Smooth muscle cell of the brain vasculature (primary cell): ENCODE data around the gene TRNP1.
A peak's percentile ranks its signal among the peaks of the same experiment; 100 is the strongest.

Experiments
- DNase-seq: peaks from one replicate; pipeline ENCODE4 v3.0.0-alpha.2; 2012; ENCODE audit warnings: low read depth, low spot score

TRNP1 gene

GRCh38 chr1:27026621-27027574 is 33.4 kb downstream of the TRNP1 start:
- no peak for DNase-seq

GRCh38 chr1:27027575-27028250 is 34.2 kb downstream of the TRNP1 start:
- no peak for DNase-seq

- DNase-seq = no peak
These were observed 36.0 kb downstream of the TRNP1 start for GRCh38 chr1:27029517-27029916.

- no peak for DNase-seq
These were observed 38.0 kb downstream of the TRNP1 start for GRCh38 chr1:27031235-27032118.

- DNase-seq = no peak
These were observed 38.6 kb downstream of the TRNP1 start for GRCh38 chr1:27032119-27032461.

GRCh38 chr1:27033043-27033746 is 39.7 kb downstream of the TRNP1 start:
- DNase-seq = no peak

GRCh38 chr1:27035344-27035743 is 41.9 kb downstream of the TRNP1 start:
- no peak for DNase-seq

GRCh38 chr1:27036718-27037117 is 43.2 kb downstream of the TRNP1 start:
- DNase-seq = no peak

GRCh38 chr1:27037518-27037917 is 44.0 kb downstream of the TRNP1 start:
- DNase-seq = no peak

GRCh38 chr1:27038020-27038419 is 44.5 kb downstream of the TRNP1 start:
- no peak for DNase-seq

GRCh38 chr1:27042670-27043069 is 49.2 kb downstream of the TRNP1 start:
- DNase-seq = no peak

- DNase-seq = peak; percentile 65
These were observed 51.2 kb downstream of the TRNP1 start for GRCh38 chr1:27044613-27045151.

- DNase-seq = no peak
These were observed 52.6 kb downstream of the TRNP1 start for GRCh38 chr1:27045973-27046558.

GRCh38 chr1:27047914-27048313 is 54.4 kb downstream of the TRNP1 start:
- no peak for DNase-seq

GRCh38 chr1:27049100-27049499 is 55.6 kb downstream of the TRNP1 start:
- no peak for DNase-seq

GRCh38 chr1:27049607-27050006 is 56.1 kb downstream of the TRNP1 start:
- no peak for DNase-seq
